COLO829 (cell line): ENCODE measurements around the gene NEU1.

Experiments used
- DNase-seq: peaks from one replicate; pipeline ENCODE4 v3.0.0; 2012; ENCODE audit warnings: low spot score

The NEU1 gene

GRCh38 chr6:31896493-31896855 lies 33.9 kb upstream of the NEU1 start:
- no peak for DNase-seq

- DNase-seq = no peak
These were observed 30.2 kb upstream of the NEU1 start for GRCh38 chr6:31892821-31893220.

- no peak for DNase-seq
These were observed 26.8 kb upstream of the NEU1 start for GRCh38 chr6:31889331-31889972.

- no peak for DNase-seq
These were observed 25.9 kb upstream of the NEU1 start for GRCh38 chr6:31888276-31889258.

GRCh38 chr6:31887173-31888007 lies 24.8 kb upstream of the NEU1 start:
- DNase-seq = no peak

- no peak for DNase-seq
These were observed 23.9 kb upstream of the NEU1 start for GRCh38 chr6:31886541-31886991.

- DNase-seq = no peak
These were observed 22.0 kb upstream of the NEU1 start for GRCh38 chr6:31884528-31885035.

- DNase-seq = no peak
These were observed 21.1 kb upstream of the NEU1 start for GRCh38 chr6:31883676-31884075.

- DNase-seq = no peak
These were observed 19.7 kb upstream of the NEU1 start for GRCh38 chr6:31882344-31882743.

GRCh38 chr6:31881136-31881859 lies 18.7 kb upstream of the NEU1 start:
- DNase-seq = no peak

GRCh38 chr6:31880616-31881015 lies 18.0 kb upstream of the NEU1 start:
- no peak for DNase-seq

- DNase-seq = no peak
These were observed 17.3 kb upstream of the NEU1 start for GRCh38 chr6:31879901-31880300.

- DNase-seq = no peak
These were observed 16.5 kb upstream of the NEU1 start for GRCh38 chr6:31879143-31879542.

- no peak for DNase-seq
These were observed 16.1 kb upstream of the NEU1 start, which contains the start of gene SLC44A4 for GRCh38 chr6:31878726-31879125. Gene SLC44A4 (minus strand): TSS chr6:31878997. CDS start chr6:31878980, 17 bp downstream.

- DNase-seq = no peak
These were observed 15.6 kb upstream of the NEU1 start for GRCh38 chr6:31878222-31878621.

GRCh38 chr6:31877651-31878161 lies 15.1 kb upstream of the NEU1 start:
- DNase-seq = no peak

- no peak for DNase-seq
These were observed 14.6 kb upstream of the NEU1 start for GRCh38 chr6:31877125-31877650.

- DNase-seq = no peak
These were observed 13.7 kb upstream of the NEU1 start for GRCh38 chr6:31876357-31876756.

- DNase-seq = no peak
These were observed 13.3 kb upstream of the NEU1 start for GRCh38 chr6:31875877-31876276.

- DNase-seq = no peak
These were observed 12.4 kb upstream of the NEU1 start for GRCh38 chr6:31874836-31875572.
